GM19193 (cell line): Measurements from ENCODE around the gene MEGF8.

ENCODE experiments used
- POLR2A ChIP-seq: IDR thresholded peaks from 4 replicates; pipeline ENCODE4 v1.6.1; 2011; ENCODE audit not compliant: insufficient read depth, insufficient read length; ENCODE audit errors: extremely low read depth

Gene MEGF8

GRCh38 chr19:42312370-42312769, 13.1 kb upstream of the MEGF8 start:
- no peak for TF ChIP-seq POLR2A

GRCh38 chr19:42313096-42313839, 12.2 kb upstream of the MEGF8 start, which contains the start of gene TMEM145:
Gene TMEM145 (plus strand): TSS chr19:42313309. CDS start chr19:42313377, 68 bp downstream.
- no peak for TF ChIP-seq POLR2A

DNA sequence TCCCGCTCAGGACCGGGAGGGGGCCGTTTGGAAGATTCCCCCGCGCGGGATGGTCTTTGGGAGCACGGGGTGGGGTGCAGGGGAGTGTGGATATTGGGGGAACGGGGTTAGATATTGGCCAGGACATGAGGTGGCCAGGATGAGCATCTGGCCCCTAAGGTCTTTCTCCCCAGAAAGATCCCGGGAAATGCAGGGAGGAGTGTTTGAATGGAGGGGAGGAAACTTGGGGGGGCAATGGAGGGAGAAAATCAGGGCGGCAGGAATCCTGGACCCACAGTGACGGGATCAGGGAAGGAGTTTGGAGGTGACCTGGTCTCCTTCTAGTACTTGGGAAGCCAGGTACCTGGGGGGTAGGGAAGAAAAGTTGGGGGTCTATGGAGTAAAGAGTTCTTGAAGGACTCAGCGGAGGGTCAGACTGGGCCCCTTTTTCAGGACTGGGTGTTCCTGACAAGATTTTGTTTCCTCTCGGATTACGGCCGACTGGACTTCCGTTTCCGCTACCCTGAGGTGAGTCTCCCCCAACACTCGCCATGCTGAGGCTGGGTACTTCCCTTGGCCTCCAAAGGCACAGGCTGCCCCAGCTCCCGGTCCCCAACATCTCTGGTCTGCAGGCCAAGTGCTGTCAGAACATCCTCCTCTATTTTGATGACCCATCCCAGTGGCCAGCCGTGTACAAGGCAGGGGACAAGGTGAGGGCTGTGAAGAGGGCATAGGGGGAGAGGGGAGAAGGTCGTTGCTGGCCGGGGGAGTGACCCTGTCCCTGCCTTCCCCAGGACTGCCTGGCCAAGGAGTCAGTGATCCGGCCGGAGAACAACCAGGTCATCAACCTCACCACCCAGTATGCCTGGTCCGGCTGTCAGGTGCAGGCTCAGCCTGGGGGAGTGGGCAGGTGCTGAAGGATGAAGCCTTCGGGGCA, 11.3 kb upstream of the MEGF8 start:
- no peak for TF ChIP-seq POLR2A

GRCh38 chr19:42315024-42315423, 10.4 kb upstream of the MEGF8 start:
- no peak for TF ChIP-seq POLR2A

DNA sequence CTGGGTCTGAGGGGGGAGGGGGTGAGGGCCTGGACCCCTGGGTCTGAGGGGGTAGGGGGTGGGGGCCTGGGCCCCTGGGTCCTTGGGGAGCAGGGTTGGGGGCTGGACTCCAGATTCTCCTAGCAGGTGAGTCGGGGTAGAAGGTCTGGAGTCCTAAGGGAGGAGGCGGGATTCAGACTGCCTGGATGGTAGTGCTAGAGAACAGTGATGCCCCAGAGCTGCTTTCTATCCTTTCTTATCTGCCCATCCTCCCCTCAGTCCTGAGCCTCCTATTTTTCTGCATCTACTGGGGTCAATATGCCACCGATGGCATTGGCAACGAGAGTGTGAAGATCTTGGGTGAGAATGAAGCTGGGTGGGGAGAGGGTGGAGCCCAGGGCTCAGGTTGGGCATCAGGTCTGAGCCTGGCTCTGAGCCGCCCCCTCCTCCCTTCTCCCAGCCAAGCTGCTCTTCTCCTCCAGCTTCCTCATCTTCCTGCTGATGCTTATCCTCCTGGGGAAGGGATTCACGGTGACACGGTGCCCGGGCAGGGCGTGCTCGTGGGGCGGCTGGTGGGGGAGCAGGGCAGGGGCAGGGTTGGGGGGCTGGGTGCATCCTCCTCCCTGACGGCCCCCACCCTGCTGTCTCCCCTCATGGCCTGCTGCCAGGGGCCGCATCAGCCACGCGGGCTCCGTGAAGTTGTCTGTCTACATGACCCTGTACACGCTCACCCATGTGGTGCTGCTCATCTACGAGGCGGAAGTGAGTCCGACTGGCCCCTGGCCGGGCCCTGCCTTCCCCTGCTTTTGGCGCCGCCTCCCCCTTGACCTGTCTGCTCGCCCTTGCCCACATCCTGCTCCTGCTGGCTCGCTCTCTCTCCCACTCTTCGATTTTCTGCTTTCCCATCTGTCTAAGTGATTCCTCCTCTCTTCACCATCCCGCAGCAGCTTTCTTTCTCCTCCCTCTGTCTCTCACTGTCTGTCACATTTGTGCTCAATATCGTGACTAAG, 8.9 kb upstream of the MEGF8 start:
- TF ChIP-seq POLR2A: no peak

DNA sequence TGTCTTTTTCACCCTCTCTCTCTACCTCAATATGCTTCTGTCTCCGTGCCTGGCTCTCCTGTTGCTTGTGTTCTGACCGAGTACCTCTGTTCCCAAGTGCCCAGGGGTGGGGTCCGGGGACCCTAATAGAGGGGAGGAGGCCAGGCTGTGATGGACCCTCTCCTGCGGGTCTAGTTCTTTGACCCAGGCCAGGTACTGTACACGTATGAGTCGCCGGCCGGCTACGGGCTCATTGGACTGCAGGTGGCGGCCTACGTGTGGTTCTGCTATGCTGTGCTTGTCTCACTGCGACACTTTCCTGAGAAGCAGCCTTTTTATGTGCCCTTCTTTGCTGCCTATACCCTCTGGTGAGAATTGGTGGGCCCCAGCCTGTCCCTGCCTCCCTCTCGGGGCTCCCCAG, 7.9 kb upstream of the MEGF8 start:
- TF ChIP-seq POLR2A: no peak

DNA sequence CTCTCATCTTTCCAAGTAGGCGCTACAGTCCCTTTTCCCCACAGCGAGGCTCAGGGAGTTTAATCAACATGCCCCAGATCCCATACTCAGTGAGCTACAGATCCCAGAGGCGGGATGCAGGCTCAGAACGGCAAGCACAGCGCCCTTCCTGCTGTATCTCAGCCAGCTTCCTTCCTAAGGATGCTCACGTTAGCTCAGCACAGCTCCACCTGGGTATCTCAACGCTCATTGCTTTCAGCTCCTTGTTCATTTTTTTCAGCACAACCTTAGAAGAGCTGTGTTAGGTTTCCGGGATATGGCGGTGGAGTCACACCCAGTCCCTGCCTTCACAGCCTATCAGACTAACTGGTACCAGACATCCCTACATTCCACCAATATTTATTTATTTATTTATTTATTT, 3.1 kb upstream of the MEGF8 start:
- TF ChIP-seq POLR2A: no peak

- no peak for TF ChIP-seq POLR2A
Measured at GRCh38 chr19:42323473-42323851, 2.0 kb upstream of the MEGF8 start.

DNA sequence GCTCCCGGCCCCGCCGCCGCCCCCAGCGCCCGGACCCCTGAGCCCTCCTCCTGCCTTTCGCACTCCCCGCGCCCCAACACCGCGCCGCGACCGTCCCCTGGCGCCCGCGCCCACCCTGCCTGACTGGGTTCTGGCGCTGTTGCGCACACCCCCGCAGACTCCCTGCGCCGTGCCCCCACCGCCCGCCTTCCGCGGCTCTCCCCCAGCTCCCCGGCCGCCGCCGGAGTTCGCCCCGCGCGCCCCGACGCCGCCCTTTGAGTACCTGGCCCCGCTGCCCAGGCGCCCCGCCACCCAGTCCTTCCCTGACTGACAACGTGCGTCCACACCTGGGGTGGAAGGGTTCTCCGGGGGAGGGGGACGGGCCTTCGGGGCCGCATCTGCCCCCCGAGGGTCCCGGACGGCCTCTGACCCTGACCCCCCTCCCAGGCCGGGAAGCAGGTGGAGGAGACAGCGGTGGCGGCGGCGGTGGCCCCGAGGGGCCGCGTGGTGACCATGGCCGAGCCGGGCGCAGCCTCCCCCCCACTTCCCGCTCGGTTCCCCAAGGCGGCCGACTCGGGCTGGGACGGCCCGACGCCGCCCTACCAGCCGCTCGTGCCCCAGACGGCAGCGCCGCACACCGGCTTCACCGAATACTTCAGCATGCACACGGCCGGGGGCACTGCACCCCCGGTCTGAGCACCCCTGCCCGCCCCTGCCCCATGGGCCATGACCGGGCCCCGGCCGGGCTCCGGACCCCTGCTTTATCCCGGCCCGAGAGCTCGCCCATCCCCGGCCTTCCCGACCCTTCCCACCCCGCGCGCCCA, 1.4 kb upstream of the MEGF8 start:
- TF ChIP-seq POLR2A: no peak

DNA sequence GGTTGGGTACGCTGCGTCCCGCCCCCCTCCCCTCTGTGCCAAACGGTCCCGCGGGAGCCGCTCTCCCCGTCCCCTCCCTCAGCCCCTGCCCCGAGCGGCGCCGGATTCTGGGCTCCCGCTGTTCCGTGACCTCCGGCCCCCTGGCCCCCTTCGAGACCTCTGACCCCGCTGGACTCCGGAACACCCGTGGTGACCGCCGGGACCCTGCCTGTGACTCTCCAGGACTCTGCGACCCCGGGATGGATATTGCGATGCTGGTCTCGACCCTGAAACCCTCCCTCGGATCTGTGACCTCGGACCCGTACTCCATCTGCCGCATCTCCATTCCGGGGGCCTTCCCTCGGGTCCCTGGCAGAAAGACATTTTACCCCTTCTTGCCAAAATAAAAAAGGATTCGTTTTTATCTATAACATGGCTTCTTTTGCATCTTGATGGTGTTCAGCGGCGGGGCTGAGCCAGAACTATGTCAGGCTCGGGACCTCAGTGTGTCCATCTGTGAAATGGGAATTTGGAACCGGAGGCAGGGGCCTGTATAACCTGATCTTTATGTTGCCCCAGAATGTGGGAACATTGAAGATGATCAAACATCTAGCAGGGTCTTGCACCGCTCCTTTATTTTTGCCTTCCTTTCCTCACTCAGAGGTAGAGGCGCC, 654 bp upstream of the MEGF8 start:
- TF ChIP-seq POLR2A: no peak

DNA sequence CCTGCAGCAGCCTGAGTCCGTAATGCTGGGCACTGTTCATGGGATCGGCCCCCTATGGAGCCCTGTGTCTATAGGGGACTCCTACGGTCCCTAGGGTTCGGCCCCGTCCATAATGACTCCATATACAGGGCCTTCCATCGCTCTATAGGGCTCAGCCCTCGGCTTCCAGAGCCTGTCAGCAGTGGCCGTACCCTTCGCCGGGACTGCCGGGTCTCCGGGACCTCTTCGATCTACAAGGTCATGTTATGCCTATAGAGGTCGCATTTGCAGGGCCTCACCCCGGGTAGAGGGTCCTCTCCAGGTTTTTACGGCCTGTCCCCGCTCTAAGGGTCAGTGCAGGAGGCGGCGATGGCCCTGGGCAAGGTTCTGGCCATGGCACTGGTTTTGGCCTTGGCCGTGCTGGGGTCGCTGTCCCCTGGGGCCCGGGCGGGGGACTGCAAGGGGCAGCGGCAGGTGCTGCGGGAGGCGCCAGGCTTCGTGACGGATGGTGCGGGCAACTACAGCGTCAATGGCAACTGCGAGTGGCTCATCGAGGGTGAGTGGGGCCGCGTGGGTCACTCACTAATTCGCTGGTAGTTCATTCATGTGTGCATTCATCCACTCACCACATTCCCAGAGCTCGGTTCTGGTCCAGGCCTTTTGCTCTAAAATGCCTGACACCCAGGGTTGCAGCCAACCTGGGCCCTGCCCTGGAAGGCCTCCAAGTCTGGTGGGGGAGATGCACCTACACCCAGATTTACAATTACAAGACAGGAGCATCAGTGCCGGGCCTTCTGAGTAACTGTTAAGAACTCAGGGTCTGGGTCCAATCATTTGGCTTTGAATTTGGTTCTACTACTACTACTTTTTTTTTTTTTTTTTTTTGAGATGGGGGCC, 699 bp downstream of the MEGF8 start:
- TF ChIP-seq POLR2A: no peak

DNA sequence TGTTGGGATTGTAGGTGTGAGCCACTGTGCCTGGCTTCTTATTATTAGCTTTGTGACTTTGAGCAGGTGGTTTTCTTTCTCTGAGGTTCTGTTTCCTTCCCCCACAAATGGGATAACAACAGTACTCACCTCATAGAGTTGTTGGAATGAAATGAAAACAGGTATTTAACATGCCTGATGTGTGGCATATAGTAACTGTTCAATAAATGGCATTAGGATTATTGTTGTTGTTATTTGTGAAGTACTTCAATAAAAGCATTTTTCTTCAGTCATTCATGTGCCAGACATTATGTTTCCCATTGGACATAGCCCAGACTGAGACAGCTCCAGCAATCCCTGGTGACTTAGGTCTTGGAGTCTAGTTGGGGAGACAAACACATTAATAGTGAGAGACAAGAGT, 1.5 kb downstream of the MEGF8 start:
- no peak for TF ChIP-seq POLR2A
